ENCODE data around the gene RYR1.

- no peak for TF ChIP-seq ZBTB7A (tag by site-specific recombination; IDR thresholded peaks at IDR 0.05; ENCODE audit: low read depth)
- no peak for TF ChIP-seq FEZF1 (tag by site-specific recombination; IDR thresholded peaks at IDR 0.05)
- no peak for TF ChIP-seq CTCF (tag by site-specific recombination; IDR thresholded peaks at IDR 0.05)
Measured at GRCh38 chr19:38542040-38542439, 108.5 kb downstream of the RYR1 start.

All from HEK293 (cell line).